ENCODE measurements around the gene ATP11A.
"Not testable (repeated sequence)": the region's sequence is repeated elsewhere in the genome, so short reads cannot be mapped to it uniquely, and the experiment has no call there.

ATP11A gene

GRCh38 chr13:112881656-112882554 lies 192.1 kb downstream of the ATP11A start:
- DNase-seq (ENCODE audit: low read depth): no peak

GRCh38 chr13:112882555-112883024 lies 192.8 kb downstream of the ATP11A start:
- DNase-seq (ENCODE audit: low read depth): no peak

GRCh38 chr13:112883241-112883945 lies 193.6 kb downstream of the ATP11A start:
- DNase-seq (ENCODE audit: low read depth): no peak

GRCh38 chr13:112884700-112885099 lies 194.9 kb downstream of the ATP11A start:
- DNase-seq (ENCODE audit: low read depth): not testable (repeated sequence)

GRCh38 chr13:112885242-112885781 lies 195.5 kb downstream of the ATP11A start:
- DNase-seq (ENCODE audit: low read depth): no peak

- no peak for DNase-seq (ENCODE audit: low read depth)
Measured at GRCh38 chr13:112885782-112886268, 196.0 kb downstream of the ATP11A start.

- DNase-seq (ENCODE audit: low read depth): no peak
Measured at GRCh38 chr13:112887151-112887550, 197.3 kb downstream of the ATP11A start.

- no peak for DNase-seq (ENCODE audit: low read depth)
Measured at GRCh38 chr13:112887557-112887991, 197.7 kb downstream of the ATP11A start.

- no peak for DNase-seq (ENCODE audit: low read depth)
Measured at GRCh38 chr13:112888238-112889111, 198.6 kb downstream of the ATP11A start.

- no peak for DNase-seq (ENCODE audit: low read depth)
Measured at GRCh38 chr13:112889351-112890290, 199.8 kb downstream of the ATP11A start.

- no peak for DNase-seq (ENCODE audit: low read depth)
Measured at GRCh38 chr13:112890316-112891145, 200.7 kb downstream of the ATP11A start.

GRCh38 chr13:112891477-112892401 lies 201.9 kb downstream of the ATP11A start:
- DNase-seq (ENCODE audit: low read depth): no peak

GRCh38 chr13:112892426-112893206 lies 202.8 kb downstream of the ATP11A start:
- DNase-seq (ENCODE audit: low read depth): no peak

GRCh38 chr13:112893207-112893569 lies 203.3 kb downstream of the ATP11A start:
- DNase-seq (ENCODE audit: low read depth): no peak

- DNase-seq (ENCODE audit: low read depth): no peak
Measured at GRCh38 chr13:112893570-112894422, 204.0 kb downstream of the ATP11A start.

GRCh38 chr13:112894423-112894672 lies 204.5 kb downstream of the ATP11A start:
- DNase-seq (ENCODE audit: low read depth): no peak

Measured in stimulated activated CD8-positive, alpha-beta memory T cell treated with anti-CD3 and anti-CD28 coated beads, Interleukin-4, amount 100 ng/mL, for 24 hours (primary cell).